ENCODE data around the gene SHBG.
A peak's percentile ranks its signal among the peaks of the same experiment; 100 is the strongest.

Gene SHBG

GRCh38 chr17:7654832-7655540 lies 25.1 kb downstream of the SHBG start:
- H3K23ac ChIP-seq (ENCODE audit: low read length): no peak overlapping the region
- H2BK5ac ChIP-seq (ENCODE audit: low read depth, low read length, poor library complexity): no peak overlapping the region

GRCh38 chr17:7655541-7655840 lies 25.6 kb downstream of the SHBG start:
- no peak overlapping the region for H2AK5ac ChIP-seq (ENCODE audit: low read length)
- no peak overlapping the region for H3K4me2 ChIP-seq (ENCODE audit: low read length)
- H4K12ac ChIP-seq (ENCODE audit: low read depth, low read length): no peak overlapping the region
- no peak overlapping the region for H2BK5ac ChIP-seq (ENCODE audit: low read depth, low read length, poor library complexity)
- H3K9ac ChIP-seq (ENCODE audit: low read length): no peak overlapping the region
- H3K4me3 ChIP-seq (ENCODE audit: low read depth, low read length): no peak overlapping the region
- no CpG with 5 or more reads among the region's 17 CpGs for WGBS (ENCODE audit: extremely low coverage, insufficient coverage, insufficient read length)
- H3K18ac ChIP-seq (ENCODE audit: low read length): no peak overlapping the region
- peaks cover 29% of the 10 kb centered on the region for H3K27me3 ChIP-seq (ENCODE audit: insufficient read depth, low read length)
- H2BK120ac ChIP-seq (ENCODE audit: insufficient read depth, low read length, poor library complexity): no peak overlapping the region
- H3K4me1 ChIP-seq (ENCODE audit: control insufficient read depth in 1 of 2, insufficient read depth in 2 of 2, low read length in 2 of 2): peaks cover 10 to 12% of the 10 kb centered on the region in 2 experiments
- H3K36me3 ChIP-seq (ENCODE audit: control insufficient read depth in 1 of 2, insufficient read depth in 2 of 2, low read length in 2 of 2): peaks cover 0 to 2% of the 10 kb centered on the region in 2 experiments
- no peak overlapping the region for H3K23ac ChIP-seq (ENCODE audit: low read length)
- no peak overlapping the region for H4K8ac ChIP-seq (ENCODE audit: low read depth, low read length)
- no peak overlapping the region for H4K91ac ChIP-seq (ENCODE audit: low read depth, low read length)
- H3K4ac ChIP-seq (ENCODE audit: low read depth, low read length): no peak overlapping the region
- H2AFZ ChIP-seq (ENCODE audit: insufficient read depth, low read length, poor library complexity): no peak overlapping the region
- no peaks in the 10 kb centered on the region for H3K79me1 ChIP-seq (ENCODE audit: low read length)
- H2BK12ac ChIP-seq (ENCODE audit: low read length): no peak overlapping the region
- DNase-seq: no peak
- no peaks in the 10 kb centered on the region for H3K79me2 ChIP-seq (ENCODE audit: control insufficient read depth, insufficient read depth, low read length, poor library complexity)
- H3K14ac ChIP-seq (ENCODE audit: low read length): no peak overlapping the region
- no peak overlapping the region for H3K27ac ChIP-seq (ENCODE audit: low read depth, low read length)
- H3K9me3 ChIP-seq (ENCODE audit: insufficient read depth, low read depth, low read length): peaks cover 17% of the 10 kb centered on the region

More at GRCh38 chr17:7654832-7655540, 25.1 kb downstream of the SHBG start:
- Histone ChIP-seq H2BK120ac (ENCODE audit: insufficient read depth, low read length, poor library complexity) (no peak overlapping the region), H3K79me1 (ENCODE audit: low read length) (no peaks in the 10 kb centered on the region), H3K4me1 (ENCODE audit: control insufficient read depth in 1 of 2, insufficient read depth in 2 of 2, low read length in 2 of 2) (peaks cover 10 to 12% of the 10 kb centered on the region in 2 experiments), H3K4ac (ENCODE audit: low read depth, low read length) (no peak overlapping the region), H2AFZ (ENCODE audit: insufficient read depth, low read length, poor library complexity) (no peak overlapping the region), H4K12ac (ENCODE audit: low read depth, low read length) (no peak overlapping the region), H4K8ac (ENCODE audit: low read depth, low read length) (no peak overlapping the region), H4K91ac (ENCODE audit: low read depth, low read length) (no peak overlapping the region), H3K27me3 (ENCODE audit: insufficient read depth, low read length) (peaks cover 29% of the 10 kb centered on the region), H3K36me3 (ENCODE audit: control insufficient read depth in 1 of 2, insufficient read depth in 2 of 2, low read length in 2 of 2) (peaks cover 0 to 2% of the 10 kb centered on the region in 2 experiments), H2BK12ac (ENCODE audit: low read length) (no peak overlapping the region), H3K9ac (ENCODE audit: low read length) (no peak overlapping the region), H2AK5ac (ENCODE audit: low read length) (no peak overlapping the region), H3K27ac (ENCODE audit: low read depth, low read length) (no peak overlapping the region), H3K4me3 (ENCODE audit: low read depth, low read length) (no peak overlapping the region), H3K9me3 (ENCODE audit: insufficient read depth, low read depth, low read length) (peaks cover 17% of the 10 kb centered on the region), H3K79me2 (ENCODE audit: control insufficient read depth, insufficient read depth, low read length, poor library complexity) (no peaks in the 10 kb centered on the region), H3K18ac (ENCODE audit: low read length) (no peak overlapping the region), H3K14ac (ENCODE audit: low read length) (no peak overlapping the region), H3K4me2 (ENCODE audit: low read length) (no peak overlapping the region)
- WGBS (ENCODE audit: extremely low coverage, insufficient coverage, insufficient read length): no CpG with 5 or more reads among the region's 16 CpGs
- DNase-seq: no peak

- Histone ChIP-seq H3K27ac (ENCODE audit: low read depth, low read length) (no peak overlapping the region), H3K27me3 (ENCODE audit: insufficient read depth, low read length) (peaks cover 15% of the 10 kb centered on the region), H2BK120ac (ENCODE audit: insufficient read depth, low read length, poor library complexity) (no peak overlapping the region), H3K79me2 (ENCODE audit: control insufficient read depth, insufficient read depth, low read length, poor library complexity) (no peaks in the 10 kb centered on the region), H4K91ac (ENCODE audit: low read depth, low read length) (no peak overlapping the region), H3K4ac (ENCODE audit: low read depth, low read length) (no peak overlapping the region), H3K23ac (ENCODE audit: low read length) (no peak overlapping the region), H3K9me3 (ENCODE audit: insufficient read depth, low read depth, low read length) (peaks cover 11% of the 10 kb centered on the region), H3K9ac (ENCODE audit: low read length) (no peak overlapping the region), H4K12ac (ENCODE audit: low read depth, low read length) (no peak overlapping the region), H4K8ac (ENCODE audit: low read depth, low read length) (no peak overlapping the region), H3K18ac (ENCODE audit: low read length) (no peak overlapping the region), H3K79me1 (ENCODE audit: low read length) (no peaks in the 10 kb centered on the region), H3K14ac (ENCODE audit: low read length) (no peak overlapping the region), H2BK12ac (ENCODE audit: low read length) (no peak overlapping the region), H2AK5ac (ENCODE audit: low read length) (no peak overlapping the region), H3K4me3 (ENCODE audit: low read depth, low read length) (no peak overlapping the region), H3K36me3 (ENCODE audit: control insufficient read depth in 1 of 2, insufficient read depth in 2 of 2, low read length in 2 of 2) (peaks cover 0 to 2% of the 10 kb centered on the region in 2 experiments), H3K4me2 (ENCODE audit: low read length) (peak overlapping the region; percentile 11), H3K4me1 (ENCODE audit: control insufficient read depth in 1 of 2, insufficient read depth in 2 of 2, low read length in 2 of 2) (peaks cover 3 to 4% of the 10 kb centered on the region in 2 experiments), H2AFZ (ENCODE audit: insufficient read depth, low read length, poor library complexity) (no peak overlapping the region), H2BK5ac (ENCODE audit: low read depth, low read length, poor library complexity) (no peak overlapping the region)
- no peak for DNase-seq
- WGBS (ENCODE audit: extremely low coverage, insufficient coverage, insufficient read length): no CpG with 5 or more reads among the region's 10 CpGs
Measured at GRCh38 chr17:7656958-7657609, 27.1 kb downstream of the SHBG start.

- Histone ChIP-seq H2BK120ac (ENCODE audit: insufficient read depth, low read length, poor library complexity) (no peak overlapping the region), H3K4ac (ENCODE audit: low read depth, low read length) (no peak overlapping the region), H3K9me3 (ENCODE audit: insufficient read depth, low read depth, low read length) (no peaks in the 10 kb centered on the region), H3K4me3 (ENCODE audit: low read depth, low read length) (no peak overlapping the region), H4K8ac (ENCODE audit: low read depth, low read length) (no peak overlapping the region), H4K12ac (ENCODE audit: low read depth, low read length) (no peak overlapping the region), H3K23ac (ENCODE audit: low read length) (no peak overlapping the region), H3K14ac (ENCODE audit: low read length) (no peak overlapping the region), H2BK5ac (ENCODE audit: low read depth, low read length, poor library complexity) (no peak overlapping the region), H2AK5ac (ENCODE audit: low read length) (no peak overlapping the region), H2AFZ (ENCODE audit: insufficient read depth, low read length, poor library complexity) (no peak overlapping the region), H3K27me3 (ENCODE audit: insufficient read depth, low read length) (no peaks in the 10 kb centered on the region), H3K79me1 (ENCODE audit: low read length) (no peaks in the 10 kb centered on the region), H3K79me2 (ENCODE audit: control insufficient read depth, insufficient read depth, low read length, poor library complexity) (no peaks in the 10 kb centered on the region), H3K4me2 (ENCODE audit: low read length) (no peak overlapping the region), H3K4me1 (ENCODE audit: control insufficient read depth in 1 of 2, insufficient read depth in 2 of 2, low read length in 2 of 2) (no peaks in the 10 kb centered on the region), H3K9ac (ENCODE audit: low read length) (no peak overlapping the region), H2BK12ac (ENCODE audit: low read length) (no peak overlapping the region), H3K18ac (ENCODE audit: low read length) (no peak overlapping the region), H3K27ac (ENCODE audit: low read depth, low read length) (no peak overlapping the region), H4K91ac (ENCODE audit: low read depth, low read length) (no peak overlapping the region), H3K36me3 (ENCODE audit: control insufficient read depth in 1 of 2, insufficient read depth in 2 of 2, low read length in 2 of 2) (peaks cover 38 to 47% of the 10 kb centered on the region in 2 experiments)
- WGBS (ENCODE audit: extremely low coverage, insufficient coverage, insufficient read length): no CpG with 5 or more reads among the region's 10 CpGs
- DNase-seq: no peak
Measured at GRCh38 chr17:7667656-7668406, 37.9 kb downstream of the SHBG start.
